ENCODE measurements around the gene MAP3K7.
"Not testable (repeated sequence)": the region's sequence is repeated elsewhere in the genome, so short reads cannot be mapped to it uniquely, and the experiment has no call there.

MAP3K7 gene

GRCh38 chr6:90575267-90575666 lies 11.6 kb downstream of the MAP3K7 start:
- DNase-seq: no peak

DNA sequence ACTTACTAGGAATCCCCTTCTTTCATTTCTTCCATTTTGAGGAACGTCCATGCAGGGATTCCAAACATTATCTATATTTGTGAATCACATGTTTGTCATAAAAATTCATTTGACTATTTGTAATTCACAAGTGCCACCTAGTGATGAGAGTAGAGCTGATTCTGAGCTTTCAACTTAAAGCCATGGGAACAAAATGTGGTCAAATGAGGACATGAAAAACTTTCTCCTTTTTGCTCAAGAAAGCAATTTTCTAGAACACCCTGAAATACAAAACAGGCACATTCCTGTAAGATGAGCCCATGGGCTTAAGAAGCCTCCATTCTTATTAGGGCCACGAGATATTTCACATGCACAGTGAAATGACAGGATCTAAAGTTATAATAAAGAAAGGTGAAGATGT lies 12.3 kb downstream of the MAP3K7 start:
- DNase-seq: no peak

DNA sequence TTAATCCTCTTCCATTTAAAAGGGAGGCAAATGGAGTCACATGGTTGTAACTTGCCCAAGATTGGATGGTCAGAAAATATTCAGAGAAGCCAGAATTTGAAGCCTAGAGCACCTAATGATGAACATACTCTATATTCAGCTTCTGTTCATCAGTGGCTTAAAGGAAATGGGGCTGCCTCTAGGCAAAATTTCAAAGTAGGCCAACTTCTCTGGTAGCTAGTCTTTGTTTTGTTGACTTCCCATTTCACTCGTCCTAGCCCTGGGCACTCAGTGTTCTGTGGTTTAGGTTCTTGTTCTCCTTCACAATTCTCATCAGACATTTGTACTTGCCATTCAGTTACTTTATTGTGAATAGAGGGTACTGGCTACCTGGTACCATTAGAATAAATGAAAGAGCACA lies 13.2 kb downstream of the MAP3K7 start:
- DNase-seq: no peak

- DNase-seq: no peak
Observed at GRCh38 chr6:90572856-90573255, 14.0 kb downstream of the MAP3K7 start.

DNA sequence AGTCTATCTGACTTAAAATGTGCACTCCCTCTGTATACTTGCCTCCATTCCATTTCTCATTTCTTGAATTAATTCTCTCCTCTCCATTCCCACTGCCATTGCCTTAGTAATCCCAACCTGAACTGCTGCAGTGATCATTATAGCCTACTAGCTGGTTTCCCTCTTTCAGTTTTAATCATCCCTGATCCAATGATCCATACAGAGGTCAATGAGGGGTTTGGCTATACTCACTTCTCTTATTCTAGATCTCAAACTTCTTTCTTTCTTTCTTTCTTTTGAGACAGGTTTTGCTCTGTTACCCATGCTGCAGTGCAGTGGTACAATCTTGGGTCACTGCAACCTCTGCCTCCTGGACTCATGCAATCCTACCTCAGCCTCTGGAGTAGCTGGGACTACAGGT lies 17.6 kb downstream of the MAP3K7 start:
- DNase-seq: no peak

- DNase-seq: not testable (repeated sequence)
Observed at GRCh38 chr6:90567682-90568081, 19.2 kb downstream of the MAP3K7 start.

DNA sequence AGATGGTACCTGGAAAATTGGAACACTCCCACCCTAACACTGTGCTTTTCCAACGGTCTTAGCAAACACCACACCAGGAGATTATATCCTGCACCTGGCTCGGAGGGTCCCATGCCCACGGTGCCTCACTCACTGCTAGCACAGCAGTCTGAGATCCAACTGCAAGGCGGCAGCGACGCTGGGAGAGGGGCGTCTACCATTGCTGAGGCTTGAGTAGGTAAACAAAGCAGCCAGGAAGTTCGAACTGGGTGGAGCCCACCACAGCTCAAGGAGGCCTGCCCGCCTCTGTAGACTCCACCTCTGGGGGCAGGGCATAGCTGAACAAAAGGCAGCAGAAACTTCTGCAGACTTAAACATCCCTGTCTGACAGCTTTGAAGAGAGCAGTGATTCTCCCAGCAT lies 24.5 kb downstream of the MAP3K7 start:
- DNase-seq: not testable (repeated sequence)

- no peak for DNase-seq
Observed at GRCh38 chr6:90559931-90560330, 26.9 kb downstream of the MAP3K7 start.

DNA sequence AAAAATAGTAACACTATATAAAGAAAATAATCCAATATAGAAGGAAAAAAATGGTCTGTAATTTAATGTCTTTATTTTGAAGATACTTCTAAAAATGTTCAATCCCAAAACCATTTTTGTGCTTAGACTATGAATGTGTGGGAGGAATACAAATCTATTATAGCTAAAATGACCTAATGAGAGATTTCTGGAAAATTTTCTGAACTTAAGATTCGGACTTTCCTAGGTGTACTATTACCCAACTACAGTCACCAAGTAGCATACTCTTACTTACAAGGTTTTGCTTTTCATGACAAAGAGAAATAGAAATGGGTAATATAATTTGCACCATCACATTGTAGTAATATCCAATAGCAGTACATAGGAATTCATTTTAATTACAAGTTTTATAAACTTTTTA lies 29.9 kb downstream of the MAP3K7 start:
- DNase-seq: no peak

DNA sequence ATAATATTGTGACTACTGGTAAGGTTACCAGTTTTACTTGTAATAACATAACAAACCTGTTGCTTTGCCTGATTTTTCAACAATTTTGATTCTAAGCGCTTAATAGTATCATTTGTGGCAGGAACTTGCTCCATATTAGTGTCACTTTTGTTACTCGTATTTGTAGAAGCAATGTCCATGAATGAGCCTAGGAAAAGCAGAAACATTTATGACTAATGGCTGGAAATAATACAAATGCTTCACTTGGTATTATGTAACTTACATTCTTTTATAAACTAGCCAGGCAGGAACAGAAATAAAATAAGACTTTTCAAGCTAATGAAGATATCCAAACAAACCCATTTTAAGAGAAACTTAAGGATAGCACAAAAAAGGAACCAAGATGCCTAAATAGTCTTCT lies 38.9 kb downstream of the MAP3K7 start:
- DNase-seq: no peak

- DNase-seq: no peak
Observed at GRCh38 chr6:90547079-90547478, 39.8 kb downstream of the MAP3K7 start.

DNA sequence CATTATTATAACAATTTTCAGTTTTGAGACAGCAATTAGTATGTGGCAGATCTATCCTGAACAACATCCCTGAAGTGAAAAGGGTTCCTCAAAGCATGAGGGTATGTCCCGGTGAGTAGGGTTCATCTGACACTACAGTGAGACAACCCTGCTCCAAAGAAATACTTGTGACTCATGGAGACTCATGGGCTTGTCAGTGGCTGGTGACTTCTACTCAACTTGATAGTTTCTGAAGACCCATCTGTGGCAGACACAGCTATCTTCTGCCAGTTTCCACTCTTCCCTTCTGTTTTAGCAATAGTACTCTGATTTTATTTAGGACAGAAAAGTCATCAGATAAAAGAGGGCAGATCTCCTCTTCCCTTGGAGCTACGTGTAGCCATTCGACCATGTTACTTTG lies 41.4 kb downstream of the MAP3K7 start:
- DNase-seq: no peak

DNA sequence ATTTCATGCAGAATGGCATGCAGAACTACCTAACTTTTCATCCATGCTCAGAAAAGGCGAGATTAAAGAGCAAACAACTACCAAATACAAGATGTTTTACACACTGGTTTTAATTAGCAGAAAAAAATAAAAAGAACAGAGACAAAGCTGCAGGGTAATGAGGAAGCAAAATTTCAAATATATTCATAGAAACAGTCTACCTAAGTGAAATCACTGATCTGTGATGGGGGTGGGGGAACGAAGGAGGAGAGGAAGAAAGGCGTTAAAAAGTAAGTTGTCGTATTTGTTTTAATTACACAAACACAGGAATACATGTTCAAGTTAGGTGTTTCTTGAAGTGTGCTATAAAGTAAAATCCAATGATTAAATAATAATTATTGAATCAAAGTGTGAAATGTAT lies 42.1 kb downstream of the MAP3K7 start:
- DNase-seq: no peak

GRCh38 chr6:90544081-90544480 lies 42.8 kb downstream of the MAP3K7 start:
- no peak for DNase-seq

DNA sequence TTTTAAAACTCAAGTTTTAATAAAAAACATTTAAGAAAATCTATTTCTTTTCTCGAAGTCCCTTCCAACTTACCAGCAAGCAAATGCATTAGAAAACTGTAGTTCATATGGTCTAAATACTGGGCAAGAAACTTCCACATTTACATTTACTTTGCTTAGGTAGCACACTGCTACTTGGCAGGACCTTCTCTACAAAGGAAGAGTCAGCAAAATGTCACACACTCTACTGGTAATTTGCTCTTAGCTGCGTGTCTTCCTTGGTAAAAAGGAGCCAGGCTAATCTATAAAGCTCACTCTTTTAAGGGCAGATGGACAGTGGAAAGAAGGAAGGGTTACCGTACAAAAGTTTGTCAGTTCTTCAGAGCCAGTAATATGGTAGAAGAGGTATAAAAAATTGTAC lies 45.7 kb downstream of the MAP3K7 start:
- no peak for DNase-seq

DNA sequence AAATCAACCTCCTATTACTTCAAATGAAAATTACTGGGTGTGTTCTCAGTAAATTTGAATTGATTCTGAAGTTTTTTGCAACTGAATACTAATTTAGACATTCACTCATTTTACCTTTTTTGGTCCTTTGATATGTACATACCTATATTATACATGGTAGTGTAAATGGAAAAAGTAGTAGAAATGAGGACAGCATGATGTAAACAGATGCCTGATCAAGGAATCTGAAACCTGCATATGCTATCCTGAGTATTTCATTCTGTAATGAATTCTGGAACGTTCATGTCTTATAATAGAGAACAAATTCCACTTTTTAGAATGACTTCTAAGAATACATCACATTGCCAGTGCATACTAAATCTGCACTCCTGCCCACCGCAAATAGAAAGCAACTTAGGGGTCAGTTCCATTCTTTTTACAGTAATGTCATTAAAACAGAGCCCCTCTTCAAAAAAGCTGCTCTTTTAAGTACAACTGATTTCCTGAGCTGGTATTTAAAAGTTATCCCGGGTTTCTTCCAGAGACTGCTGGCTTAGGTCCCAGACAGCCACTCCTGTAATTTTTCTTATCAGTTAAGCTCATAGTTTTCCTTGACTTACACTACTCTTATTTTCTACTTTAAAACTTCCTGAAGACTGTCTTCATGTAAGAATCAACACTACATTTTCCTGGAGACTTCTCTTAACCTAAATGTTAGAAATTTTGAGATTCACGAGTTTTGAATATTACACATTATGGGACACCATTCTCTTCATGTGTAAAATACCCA lies 48.4 kb downstream of the MAP3K7 start:
- no peak for DNase-seq

- DNase-seq: no peak
Observed at GRCh38 chr6:90537723-90538258, 49.1 kb downstream of the MAP3K7 start.

GRCh38 chr6:90537027-90537426 lies 49.8 kb downstream of the MAP3K7 start:
- DNase-seq: no peak

DNA sequence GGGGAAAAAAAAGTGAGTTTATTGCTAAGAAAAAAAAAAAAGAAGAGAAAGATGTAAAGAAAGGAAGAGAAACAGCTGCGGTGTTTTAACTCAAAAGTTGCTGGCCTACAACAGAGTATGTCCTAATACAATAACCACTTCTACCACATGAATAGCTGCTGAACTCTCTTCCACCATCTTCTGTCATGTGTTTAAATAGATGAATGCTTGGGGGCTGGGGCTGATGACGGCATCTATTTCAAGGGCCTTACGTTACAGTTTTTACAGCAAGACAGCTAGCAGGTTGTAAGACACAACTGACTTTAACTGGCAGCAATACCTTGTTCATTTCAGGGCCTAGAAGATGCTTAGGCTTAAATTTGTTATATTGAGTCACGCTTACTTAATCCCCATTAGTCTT lies 50.4 kb downstream of the MAP3K7 start:
- DNase-seq: no peak

DNA sequence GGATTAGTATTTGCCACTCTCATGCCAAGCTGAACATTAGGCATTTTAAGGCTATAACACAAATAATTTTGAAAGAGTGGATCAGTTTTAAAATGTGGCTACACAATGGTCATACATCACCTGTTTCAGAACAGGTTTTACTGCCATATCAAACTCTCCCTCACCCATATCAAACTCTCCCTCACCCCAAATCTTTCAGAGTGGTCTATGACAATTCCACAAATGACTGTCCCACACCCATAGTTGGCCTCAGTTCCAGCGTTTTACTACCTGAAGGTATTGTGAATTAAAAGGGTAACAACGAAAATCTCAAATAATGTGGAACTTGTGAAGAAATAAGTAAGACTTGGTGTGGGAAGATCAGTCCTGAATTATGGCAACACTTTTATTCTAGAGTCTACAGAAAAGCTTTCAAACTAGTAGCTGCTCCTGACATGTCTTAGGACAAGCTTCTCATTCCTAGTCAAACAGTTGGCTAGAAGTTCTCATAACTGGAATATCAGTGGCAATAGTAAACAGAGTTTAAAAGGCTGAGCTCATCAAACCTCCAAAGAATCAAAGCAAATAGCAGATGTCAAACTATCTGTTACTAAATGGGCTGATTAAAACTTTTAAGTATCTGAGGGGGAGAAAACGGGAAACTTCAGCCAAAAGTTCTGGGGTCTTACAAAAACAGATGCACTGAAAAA lies 52.4 kb downstream of the MAP3K7 start:
- DNase-seq: no peak

DNA sequence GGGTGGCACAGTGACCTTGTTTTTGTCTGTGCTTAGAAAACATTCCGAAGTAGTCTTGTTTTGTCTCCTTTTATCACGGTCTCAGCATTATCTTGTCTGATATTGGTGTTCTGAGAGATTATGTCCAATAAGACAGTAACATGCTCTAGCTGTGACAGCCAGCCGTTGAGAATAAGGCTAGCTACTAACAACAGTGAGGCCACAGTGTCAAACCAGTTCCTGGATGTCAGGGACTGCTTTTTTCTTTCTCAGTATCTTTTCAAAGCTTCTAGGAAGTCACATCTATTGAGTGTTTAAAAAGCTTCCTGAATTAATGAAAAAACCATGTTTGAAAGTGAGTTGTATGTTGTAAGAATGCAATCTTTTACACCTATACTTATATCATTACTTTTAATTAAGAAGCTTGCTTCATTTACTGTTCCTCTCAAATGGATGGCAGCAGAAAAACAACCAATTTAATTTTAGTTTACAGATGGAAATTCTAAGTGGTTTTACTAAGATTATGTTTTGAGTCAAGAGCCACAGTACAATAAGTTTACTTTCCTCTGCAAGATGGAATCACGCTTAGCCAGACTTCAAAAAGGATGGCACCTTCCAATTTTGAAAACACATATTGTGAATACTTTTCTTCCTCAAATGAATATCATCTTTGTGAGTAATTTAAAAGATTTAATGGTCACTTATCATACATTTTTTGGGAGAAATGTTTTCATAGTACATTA lies 53.1 kb downstream of the MAP3K7 start:
- DNase-seq: no peak

DNA sequence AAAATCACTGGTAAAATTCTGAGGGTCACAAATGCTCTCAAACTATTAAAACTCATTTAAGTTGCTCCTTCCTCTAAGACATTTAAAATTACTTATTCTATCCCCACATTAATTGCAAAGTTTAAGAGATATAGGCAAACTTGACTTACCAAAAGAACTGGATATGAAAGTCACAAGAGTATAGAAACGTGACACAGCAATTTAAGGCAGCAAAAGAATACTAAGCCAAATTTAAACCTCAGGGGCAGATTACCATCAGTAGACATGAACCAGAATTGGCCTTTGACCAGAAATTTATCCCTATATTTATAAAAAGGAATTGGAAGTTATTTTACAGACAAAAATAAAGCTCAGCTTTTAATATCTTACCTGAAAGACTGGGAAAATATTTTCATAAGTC lies 56.0 kb downstream of the MAP3K7 start:
- no peak for DNase-seq

- DNase-seq: no peak
Observed at GRCh38 chr6:90525421-90525820, 61.5 kb downstream of the MAP3K7 start.

DNA sequence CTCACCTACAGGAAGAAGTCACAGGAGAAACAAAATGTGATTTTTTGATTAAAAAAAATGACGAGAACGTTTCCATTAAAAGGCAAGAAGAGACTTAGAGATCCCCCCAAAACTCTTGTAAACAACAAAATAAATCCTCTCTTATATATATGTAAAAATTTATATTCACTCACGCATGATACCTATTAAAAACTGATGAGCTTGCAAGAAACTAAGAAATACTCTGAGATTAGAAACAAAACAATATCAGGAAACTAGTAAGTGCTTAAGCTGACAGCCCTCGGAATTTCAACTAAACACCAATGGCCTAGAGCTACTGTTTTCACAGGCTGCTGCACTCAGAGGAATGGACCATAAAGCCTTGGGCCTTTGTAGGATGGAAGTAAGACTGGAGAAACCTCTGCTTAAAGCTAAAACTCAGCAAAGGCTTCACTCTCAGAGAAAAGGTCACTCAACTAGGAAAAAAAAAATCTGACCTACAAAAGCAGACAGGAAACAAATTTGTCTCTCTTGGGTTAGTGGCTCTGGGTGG lies 63.0 kb downstream of the MAP3K7 start:
- no peak for DNase-seq

Measured in NCI-H1436 (cell line).